ENCODE measurements around the gene RNF112. TPM values are rescaled to one million over a fixed set of nuclear protein-coding genes. Genes with fewer than 3 reads are reported as not detected.

RNF112 gene
- total RNA-seq, 4 donors from 2014 or later, result 1.4 to 7.6 (median 2.6) TPM

GRCh38 chr17:19412510-19412909 is 1.5 kb downstream of the RNF112 start:
- Histone ChIP-seq H3K4me3 (no peak overlapping the region), H3K27me3 (no peaks in the 10 kb centered on the region), H3K27ac (no peak overlapping the region), H3K36me3 (no peaks in the 10 kb centered on the region), H3K4me1 (peaks cover 0 to 19% (median 1%) of the 10 kb centered on the region in 3 donors), H3K9me3 (no peaks in the 10 kb centered on the region)
- no CpG with 5 or more reads among the region's 16 CpGs for WGBS, 2 donors (ENCODE audit: low coverage in 1 of 2)
- TF ChIP-seq POLR2A (IDR thresholded peaks at IDR 0.05) (no peak), CTCF (IDR thresholded peaks at IDR 0.05) (no peak), POLR2AphosphoS5 (IDR thresholded peaks at IDR 0.05) (no peak), EP300 (IDR thresholded peaks at IDR 0.05) (no peak)
- no peak for ATAC-seq

GRCh38 chr17:19412984-19413383 is 2.0 kb downstream of the RNF112 start:
- Histone ChIP-seq H3K36me3 (no peaks in the 10 kb centered on the region), H3K27ac (no peak overlapping the region), H3K9me3 (no peaks in the 10 kb centered on the region), H3K4me1 (peaks cover 0 to 20% (median 6%) of the 10 kb centered on the region in 3 donors), H3K27me3 (no peaks in the 10 kb centered on the region), H3K4me3 (no peak overlapping the region)
- WGBS, 2 donors (ENCODE audit: low coverage in 1 of 2), result 80% methylated on average over 1 of the region's 12 CpGs; no CpG with 5 or more reads in 1 of the 2 donors
- ATAC-seq, result no peak
- TF ChIP-seq EP300 (IDR thresholded peaks at IDR 0.05) (no peak), CTCF (IDR thresholded peaks at IDR 0.05) (no peak), POLR2A (IDR thresholded peaks at IDR 0.05) (no peak), POLR2AphosphoS5 (IDR thresholded peaks at IDR 0.05) (no peak)

GRCh38 chr17:19413761-19414160 is 2.7 kb downstream of the RNF112 start:
- no peak for TF ChIP-seq CTCF (IDR thresholded peaks at IDR 0.05)
- TF ChIP-seq POLR2A (IDR thresholded peaks at IDR 0.05), result no peak
- TF ChIP-seq EP300 (IDR thresholded peaks at IDR 0.05), result no peak
- no peak for TF ChIP-seq POLR2AphosphoS5 (IDR thresholded peaks at IDR 0.05)
- WGBS, 2 donors (ENCODE audit: low coverage in 1 of 2), result 80% methylated on average over 1 of the region's 5 CpGs; no CpG with 5 or more reads in 1 of the 2 donors
- ATAC-seq, result no peak
- H3K4me1 ChIP-seq, result peaks cover 0 to 20% (median 6%) of the 10 kb centered on the region in 3 donors
- no peaks in the 10 kb centered on the region for H3K9me3 ChIP-seq
- H3K27ac ChIP-seq, result no peak overlapping the region
- no peak overlapping the region for H3K4me3 ChIP-seq
- no peaks in the 10 kb centered on the region for H3K27me3 ChIP-seq
- H3K36me3 ChIP-seq, result no peaks in the 10 kb centered on the region

- H3K36me3 ChIP-seq, result no peaks in the 10 kb centered on the region
- H3K27me3 ChIP-seq, result no peaks in the 10 kb centered on the region
- H3K9me3 ChIP-seq, result no peaks in the 10 kb centered on the region
- peaks cover 0 to 20% (median 6%) of the 10 kb centered on the region in 3 donors for H3K4me1 ChIP-seq
- no peak for ATAC-seq
- no peak for TF ChIP-seq POLR2AphosphoS5 (IDR thresholded peaks at IDR 0.05)
- no peak for TF ChIP-seq POLR2A (IDR thresholded peaks at IDR 0.05)
- TF ChIP-seq EP300 (IDR thresholded peaks at IDR 0.05), result no peak
- TF ChIP-seq CTCF (IDR thresholded peaks at IDR 0.05), result no peak
- H3K4me3 ChIP-seq, result no peak overlapping the region
- H3K27ac ChIP-seq, result no peak overlapping the region
- WGBS, 2 donors (ENCODE audit: low coverage in 1 of 2), result 95 to 96% methylated on average over 4 to 5 of the region's 28 CpGs
These were observed 3.6 kb downstream of the RNF112 start for GRCh38 chr17:19414396-19415280.

- no peaks in the 10 kb centered on the region for H3K9me3 ChIP-seq
- H3K27ac ChIP-seq, result no peak overlapping the region
- H3K27me3 ChIP-seq, result no peaks in the 10 kb centered on the region
- no peaks in the 10 kb centered on the region for H3K36me3 ChIP-seq
- no peak for ATAC-seq
- peaks cover 0 to 19% (median 6%) of the 10 kb centered on the region in 3 donors for H3K4me1 ChIP-seq
- 71 to 75% methylated on average over 1 to 3 of the region's 13 CpGs for WGBS, 2 donors (ENCODE audit: low coverage in 1 of 2)
- TF ChIP-seq POLR2A (IDR thresholded peaks at IDR 0.05), result no peak
- no peak overlapping the region for H3K4me3 ChIP-seq
These were observed 4.3 kb downstream of the RNF112 start for GRCh38 chr17:19415311-19415710.
